ENCODE results near the gene SNX21.
"Not testable (repeated sequence)": the region's sequence is repeated elsewhere in the genome, so short reads cannot be mapped to it uniquely, and the experiment has no call there.

Gene SNX21

GRCh38 chr20:45850238-45850637 lies 16.6 kb downstream of the SNX21 start:
- DNase-seq (ENCODE audit: low spot score), result no peak

DNA sequence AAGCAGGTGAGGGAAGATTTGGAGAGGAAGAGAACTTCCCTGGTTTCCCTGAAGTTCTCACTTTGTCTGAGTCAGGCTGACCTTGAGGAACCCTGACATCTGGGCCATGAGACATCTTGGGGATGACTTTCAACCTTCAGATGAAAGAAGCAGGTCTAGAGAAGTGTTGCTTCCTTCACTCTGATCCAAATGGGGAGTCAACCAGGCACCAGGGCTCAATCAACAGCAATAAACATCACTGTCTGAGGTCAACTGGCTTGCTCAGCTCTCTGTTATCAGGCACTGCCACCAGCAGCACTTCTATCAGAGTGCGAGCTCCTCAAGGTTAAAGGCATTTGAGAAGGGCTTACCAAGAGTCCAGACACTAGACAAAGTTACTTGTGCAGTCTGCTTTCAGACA lies 17.3 kb downstream of the SNX21 start:
- no peak for DNase-seq (ENCODE audit: low spot score)

DNA sequence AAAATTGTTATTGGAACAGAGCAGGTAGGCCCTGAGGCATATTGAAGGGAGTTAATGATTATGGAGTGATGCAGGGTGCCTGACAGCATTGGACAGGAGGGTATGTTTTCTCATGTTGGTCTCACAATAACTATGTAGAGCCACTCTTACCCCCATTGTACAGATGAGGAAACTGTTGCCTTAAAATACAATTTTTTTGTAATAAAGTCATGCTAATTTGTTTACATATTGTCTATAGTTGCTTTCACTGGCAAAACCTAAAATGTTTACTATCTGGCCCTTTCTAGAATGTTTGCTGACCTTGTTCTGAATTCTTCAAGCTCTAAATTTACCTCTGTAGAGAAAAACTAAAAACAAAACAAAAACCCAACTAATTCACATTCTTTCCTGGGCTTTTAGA lies 17.9 kb downstream of the SNX21 start:
- no peak for DNase-seq (ENCODE audit: low spot score)

GRCh38 chr20:45852326-45852725 lies 18.7 kb downstream of the SNX21 start:
- no peak for DNase-seq (ENCODE audit: low spot score)

DNA sequence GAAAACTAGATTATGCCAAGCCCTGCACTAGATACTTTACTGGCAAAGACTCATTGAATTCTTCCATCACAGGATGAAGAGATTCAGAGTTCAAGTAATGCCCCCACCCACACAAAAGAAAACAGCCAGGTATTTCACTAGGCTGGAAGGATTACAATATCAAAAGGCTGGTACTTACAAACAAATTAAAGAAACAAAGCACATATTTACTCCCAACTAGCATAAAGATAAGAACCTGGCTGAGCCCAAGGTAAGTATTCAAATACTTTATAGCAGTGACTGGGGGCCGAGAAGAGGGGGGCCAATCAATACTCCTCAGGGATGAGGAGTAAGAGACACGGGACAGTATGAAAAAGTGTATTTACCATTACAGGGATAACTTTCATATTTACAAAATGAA lies 19.9 kb downstream of the SNX21 start:
- no peak for DNase-seq (ENCODE audit: low spot score)

- peak; percentile 100 for DNase-seq (ENCODE audit: low spot score)
Observed at GRCh38 chr20:45857114-45857881, 23.7 kb downstream of the SNX21 start, which contains the start of the genes ACOT8 and ZSWIM3. Gene ACOT8 (minus strand): TSS chr20:45857392. CDS start chr20:45857315, 77 bp downstream. Gene ZSWIM3 (plus strand): TSS chr20:45857614. CDS start chr20:45857826, 212 bp downstream.

DNA sequence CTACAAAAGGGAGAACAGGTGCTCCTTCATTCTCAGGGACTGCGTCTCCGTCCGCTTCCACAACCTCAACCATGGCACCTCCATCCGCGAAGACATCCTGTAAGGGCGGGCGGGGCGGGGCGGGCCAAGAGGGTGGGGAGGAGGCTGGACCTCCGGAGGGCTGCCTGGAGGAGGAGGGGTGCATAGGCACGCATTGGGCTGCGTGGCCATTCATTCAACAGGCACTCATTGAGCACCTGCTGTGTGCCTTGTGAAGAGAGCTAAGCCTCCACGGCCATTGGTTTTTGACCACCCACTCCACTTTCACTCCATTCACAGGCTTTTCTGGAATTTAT lies 24.2 kb downstream of the SNX21 start:
- no peak for DNase-seq (ENCODE audit: low spot score)

DNA sequence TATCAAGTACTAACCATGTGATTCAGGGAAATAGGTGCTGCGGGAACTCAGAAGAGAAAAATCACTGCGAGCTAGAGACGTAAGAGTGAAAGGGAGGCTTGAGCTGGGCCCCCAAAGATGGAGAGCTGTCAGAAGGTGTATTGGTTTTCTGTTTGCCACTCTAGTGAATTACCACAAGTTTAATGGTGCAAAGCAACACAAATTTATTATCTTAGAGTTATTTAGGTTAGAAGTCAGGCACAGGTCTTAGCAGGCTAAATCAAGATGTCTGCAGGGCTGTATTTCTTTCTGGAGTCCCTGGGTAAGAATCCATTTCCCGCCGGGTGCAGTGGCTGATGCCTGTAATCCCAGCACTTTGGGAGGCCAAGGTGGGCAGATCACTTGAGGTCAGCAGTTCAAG lies 26.3 kb downstream of the SNX21 start:
- no peak for DNase-seq (ENCODE audit: low spot score)

DNA sequence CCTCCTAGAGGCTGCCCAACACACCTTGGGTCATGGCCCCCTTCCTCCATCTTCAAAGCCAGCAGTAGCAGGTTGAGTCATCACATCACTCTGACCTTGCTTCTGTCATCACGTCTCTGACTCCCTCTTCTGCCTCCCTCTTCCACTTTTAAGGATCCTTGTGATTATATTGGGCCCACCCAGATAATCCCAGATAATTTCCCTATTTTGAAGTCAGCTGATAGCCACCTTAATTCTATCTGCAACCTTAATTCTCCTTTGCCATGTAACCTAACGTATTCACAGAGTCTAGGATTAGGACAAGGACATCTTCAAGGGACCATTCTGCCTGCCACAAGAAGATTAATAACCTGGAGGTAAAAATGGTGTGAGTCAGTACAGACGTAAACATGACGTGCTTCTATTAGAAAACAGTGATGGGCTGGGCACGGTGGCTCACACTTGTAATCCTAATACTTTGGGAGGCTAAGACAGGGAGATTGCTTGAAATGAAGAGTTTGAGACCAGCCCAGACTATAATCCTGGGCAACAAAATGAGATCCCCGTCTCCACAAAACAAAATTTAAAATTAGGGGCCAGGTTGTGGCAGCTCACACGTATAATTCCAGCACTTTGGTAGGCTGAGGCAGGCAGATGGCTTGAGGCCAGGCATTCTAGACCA lies 27.1 kb downstream of the SNX21 start:
- peak; percentile 45 for DNase-seq (ENCODE audit: low spot score)

DNA sequence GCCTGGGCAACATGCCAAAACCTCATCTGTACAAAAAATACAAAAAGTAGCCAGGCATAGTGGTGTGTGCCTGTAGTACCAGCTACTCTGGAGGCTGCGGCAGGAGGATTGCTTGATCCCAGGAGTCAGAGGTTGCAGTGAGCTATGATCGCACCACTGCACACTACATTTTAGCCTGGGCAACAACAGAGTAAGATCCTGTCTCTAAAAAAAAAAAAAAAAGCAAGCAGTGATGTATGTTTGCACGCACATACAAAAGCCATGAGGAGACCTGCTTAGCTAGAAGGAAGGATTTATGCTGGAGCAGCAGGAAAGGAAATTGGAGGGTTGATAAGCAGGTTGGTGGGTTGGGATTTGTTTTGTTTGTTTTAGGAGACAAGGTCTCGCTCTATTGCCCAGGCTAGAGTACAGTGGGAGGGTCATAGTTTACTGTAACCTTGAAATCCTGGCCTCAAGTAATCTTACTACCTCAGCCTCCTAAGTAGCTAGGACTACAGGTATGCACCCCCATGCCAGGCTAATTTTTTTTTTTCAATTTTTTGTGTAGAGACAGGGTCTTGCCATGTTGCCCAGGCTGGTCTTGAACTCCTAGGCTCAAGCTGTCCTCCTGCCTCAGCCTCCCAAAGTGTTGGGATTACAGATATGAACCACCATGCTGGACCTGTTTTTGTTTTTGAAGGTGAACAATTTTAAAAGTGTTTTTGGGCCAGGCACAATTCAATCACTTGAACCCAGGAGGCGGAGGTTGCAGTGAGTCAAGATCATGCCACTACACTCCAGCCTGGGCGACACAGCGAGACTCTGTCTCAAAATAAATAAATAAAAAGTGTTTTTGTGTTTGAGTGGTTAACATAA lies 27.8 kb downstream of the SNX21 start:
- DNase-seq (ENCODE audit: low spot score), result no peak

GRCh38 chr20:45863543-45864470 lies 30.2 kb downstream of the SNX21 start:
- no peak for DNase-seq (ENCODE audit: low spot score)

DNA sequence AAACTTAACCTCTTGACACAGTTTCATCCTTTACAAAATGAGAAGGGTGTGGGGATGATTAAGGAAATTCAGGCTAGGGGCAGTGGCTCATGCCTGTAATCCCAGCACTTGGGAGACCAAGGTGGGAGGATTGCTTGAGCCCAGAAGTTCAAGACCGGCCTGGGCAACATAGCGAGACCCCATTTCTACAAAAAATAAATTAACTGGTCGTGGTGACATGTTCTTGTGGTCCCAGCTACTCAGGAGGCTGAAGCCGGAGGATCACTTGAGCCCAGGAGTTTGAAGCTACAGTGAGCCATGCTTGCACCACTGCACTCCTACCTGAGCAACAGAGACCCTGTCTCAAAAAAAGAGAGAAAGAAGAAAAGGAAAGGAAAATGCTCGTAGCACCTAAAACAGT lies 32.9 kb downstream of the SNX21 start:
- no peak for DNase-seq (ENCODE audit: low spot score)

DNA sequence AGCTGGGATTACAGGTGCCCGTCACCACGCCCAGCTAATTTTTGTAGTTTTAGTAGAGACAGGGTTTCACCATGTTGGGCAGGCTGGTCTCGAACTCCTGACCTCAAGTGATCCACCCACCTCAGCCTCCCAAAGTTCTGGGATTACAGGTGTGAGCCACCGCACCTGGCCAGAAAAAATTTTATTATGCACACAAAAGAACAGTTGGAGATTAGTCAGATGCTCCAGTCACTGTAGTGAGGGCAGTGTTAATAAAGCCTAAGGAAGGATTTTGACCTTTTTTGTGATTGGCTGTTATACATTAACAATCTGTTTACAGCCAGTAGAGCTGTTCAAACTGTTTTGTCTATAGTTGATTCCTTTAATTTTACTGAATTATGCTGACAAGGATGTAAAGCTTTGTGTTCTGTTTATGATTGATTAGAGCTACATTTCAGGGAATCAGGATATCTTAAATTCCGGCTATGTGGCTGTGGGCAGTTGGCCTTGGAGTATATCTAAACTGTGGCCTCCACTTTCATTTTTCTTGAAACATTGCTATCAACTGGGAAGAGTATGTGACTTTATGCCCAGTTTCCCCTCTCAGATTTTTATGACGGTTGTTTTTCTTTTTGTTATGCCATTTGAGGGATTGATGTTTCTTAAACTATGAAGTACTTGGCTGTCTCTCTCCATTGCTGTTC lies 33.7 kb downstream of the SNX21 start:
- no peak for DNase-seq (ENCODE audit: low spot score)

DNA sequence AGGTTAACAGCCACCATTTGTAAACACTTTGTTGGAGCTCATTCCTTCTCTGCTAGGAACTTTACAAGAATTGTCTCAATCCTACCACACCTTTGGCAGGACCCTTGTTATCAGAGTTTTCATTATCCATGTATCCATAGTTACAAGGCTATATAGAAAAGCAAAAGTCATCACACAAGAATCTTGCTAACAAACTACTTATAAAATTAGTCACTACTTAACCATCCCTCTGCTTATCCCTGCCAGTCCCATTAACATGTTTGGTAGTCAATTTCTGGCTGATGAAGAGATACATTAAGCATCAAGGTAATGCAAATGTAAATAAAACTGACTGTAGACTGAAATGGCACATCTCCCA lies 34.2 kb downstream of the SNX21 start:
- peak; percentile 56 for DNase-seq (ENCODE audit: low spot score)

- no peak for DNase-seq (ENCODE audit: low spot score)
Observed at GRCh38 chr20:45872626-45873025, 39.0 kb downstream of the SNX21 start.

GRCh38 chr20:45873409-45874103 lies 40.0 kb downstream of the SNX21 start:
- DNase-seq (ENCODE audit: low spot score), result no peak

- DNase-seq (ENCODE audit: low spot score), result not testable (repeated sequence)
Observed at GRCh38 chr20:45874104-45874481, 40.5 kb downstream of the SNX21 start.

GRCh38 chr20:45874576-45874975 lies 41.0 kb downstream of the SNX21 start:
- no peak for DNase-seq (ENCODE audit: low spot score)

DNA sequence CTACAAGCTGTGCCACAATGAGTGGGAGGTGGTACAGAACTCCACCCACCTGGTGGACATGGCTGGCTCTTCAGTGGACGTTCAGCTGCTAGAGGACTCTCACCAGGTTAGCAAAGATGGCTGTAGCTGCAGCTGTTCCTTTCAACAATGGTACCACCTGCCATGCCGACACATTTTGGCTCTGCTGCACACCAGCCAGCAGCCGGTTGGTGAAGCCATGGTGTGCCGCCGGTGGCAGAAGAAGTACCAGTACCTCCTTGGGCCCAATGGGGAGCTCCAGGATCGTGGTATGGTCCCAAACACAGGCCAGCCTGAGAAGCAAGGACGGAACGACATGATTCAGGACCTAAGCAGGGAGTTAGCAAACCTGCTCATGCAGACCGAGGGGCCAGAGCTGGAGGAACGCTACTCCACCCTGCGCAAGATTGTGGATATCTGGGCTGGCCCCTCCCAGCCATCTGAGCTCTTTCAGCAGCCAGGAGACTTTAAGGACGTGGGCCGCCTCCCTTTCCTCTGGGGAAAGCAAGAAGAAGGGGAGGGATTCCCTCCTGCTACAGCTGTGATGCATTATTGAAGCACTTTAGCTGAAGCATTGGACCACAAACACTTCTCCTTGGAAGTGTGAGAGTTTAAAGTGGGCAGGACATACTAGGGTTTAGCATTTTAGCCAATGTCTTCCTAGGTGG lies 44.6 kb downstream of the SNX21 start:
- no peak for DNase-seq (ENCODE audit: low spot score)

Measured in RKO (cell line).